ENCODE measurements around the gene CARS2.
A peak's percentile ranks its signal among the peaks of the same experiment; 100 is the strongest.

Gene CARS2

GRCh38 chr13:110652764-110653163 is 53.2 kb downstream of the CARS2 start:
- no peak for DNase-seq (ENCODE audit: low read depth in 3 of 3)

- no peak for DNase-seq (ENCODE audit: low read depth in 3 of 3)
Observed at GRCh38 chr13:110652231-110652730, 53.6 kb downstream of the CARS2 start.

GRCh38 chr13:110651726-110652230 is 54.1 kb downstream of the CARS2 start:
- no peak for DNase-seq (ENCODE audit: low read depth in 3 of 3)

- DNase-seq (ENCODE audit: low read depth in 3 of 3) = no peak
Observed at GRCh38 chr13:110651271-110651670, 54.6 kb downstream of the CARS2 start.

- DNase-seq (ENCODE audit: low read depth in 3 of 3) = no peak
Observed at GRCh38 chr13:110650436-110650835, 55.5 kb downstream of the CARS2 start.

GRCh38 chr13:110649551-110649950 is 56.4 kb downstream of the CARS2 start:
- no peak for DNase-seq (ENCODE audit: low read depth in 3 of 3)

GRCh38 chr13:110648848-110649421 is 57.0 kb downstream of the CARS2 start:
- no peak for DNase-seq (ENCODE audit: low read depth in 3 of 3)

- DNase-seq (ENCODE audit: low read depth in 3 of 3) = no peak
Observed at GRCh38 chr13:110648146-110648819, 57.6 kb downstream of the CARS2 start.

- DNase-seq (ENCODE audit: low read depth in 3 of 3) = no peak
Observed at GRCh38 chr13:110647365-110647737, 58.6 kb downstream of the CARS2 start.

GRCh38 chr13:110646442-110647364 is 59.2 kb downstream of the CARS2 start:
- DNase-seq (ENCODE audit: low read depth in 3 of 3) = no peak

GRCh38 chr13:110645750-110646149 is 60.2 kb downstream of the CARS2 start:
- DNase-seq (ENCODE audit: low read depth in 3 of 3) = no peak

GRCh38 chr13:110644892-110645521 is 60.9 kb downstream of the CARS2 start:
- DNase-seq (ENCODE audit: low read depth in 3 of 3) = peak in 2 of 3 donors; percentile 15 to 16

- no peak for DNase-seq (ENCODE audit: low read depth in 3 of 3)
Observed at GRCh38 chr13:110643768-110644421, 62.0 kb downstream of the CARS2 start.

GRCh38 chr13:110643324-110643723 is 62.6 kb downstream of the CARS2 start:
- DNase-seq (ENCODE audit: low read depth in 3 of 3) = no peak

GRCh38 chr13:110642291-110642981 is 63.5 kb downstream of the CARS2 start:
- DNase-seq (ENCODE audit: low read depth in 3 of 3) = no peak

GRCh38 chr13:110641055-110642015 is 64.6 kb downstream of the CARS2 start:
- DNase-seq (ENCODE audit: low read depth in 3 of 3) = no peak

- no peak for DNase-seq (ENCODE audit: low read depth in 3 of 3)
Observed at GRCh38 chr13:110640591-110641029, 65.3 kb downstream of the CARS2 start.

- DNase-seq (ENCODE audit: low read depth in 3 of 3) = no peak
Observed at GRCh38 chr13:110639935-110640334, 66.0 kb downstream of the CARS2 start.
